HepG2 (cell line): ENCODE data around the gene MCF2L. TPM values are rescaled to one million over a fixed set of nuclear protein-coding genes. Genes with fewer than 3 reads are reported as not detected.

Experiments used
- DMTF1 ChIP-seq: sonication (generic); formaldehyde crosslinking; IDR thresholded peaks from 2 replicates; pipeline ENCODE4 v1.4.0; 2020; ENCODE audit warnings: mild to moderate bottlenecking, missing genetic modification reagents
- DRAP1 ChIP-seq: IDR thresholded peaks from 2 replicates; pipeline ENCODE4 v1.6.1; 2016; ENCODE audit warnings: missing genetic modification reagents, missing compliant biosample characterization
- EED ChIP-seq: sonication (generic); formaldehyde crosslinking; IDR thresholded peaks from 2 replicates; pipeline ENCODE4 v1.5.0; 2020; ENCODE audit warnings: mild to moderate bottlenecking, missing genetic modification reagents
- ELF4 ChIP-seq: sonication (generic); formaldehyde crosslinking; IDR thresholded peaks from 2 replicates; pipeline ENCODE4 v1.5.0; 2020; ENCODE audit warnings: missing genetic modification reagents, mild to moderate bottlenecking, moderate library complexity, borderline replicate concordance
- GATAD2A ChIP-seq: IDR thresholded peaks from 2 replicates; pipeline ENCODE4 v1.6.1; 2016
- MYNN ChIP-seq: sonication (generic); formaldehyde crosslinking; IDR thresholded peaks from 2 replicates; pipeline ENCODE4 v1.4.0; 2020; ENCODE audit warnings: mild to moderate bottlenecking, low read depth, missing genetic modification reagents
- NR2F6 ChIP-seq, 2 experiments: IDR thresholded peaks; 2 replicates each; pipeline ENCODE4 v1.6.1; 2016; ENCODE audit warnings: antibody characterized with exemption in 1 of 2, mild to moderate bottlenecking in 1 of 2
- PATZ1 ChIP-seq: sonication (generic); formaldehyde crosslinking; IDR thresholded peaks from 2 replicates; pipeline ENCODE4 v1.4.0; 2020; ENCODE audit warnings: missing genetic modification reagents
- REL ChIP-seq: sonication (generic); formaldehyde crosslinking; conservative IDR thresholded peaks from 2 replicates; pipeline ENCODE4 v1.8.0; 2022; ENCODE audit warnings: mild to moderate bottlenecking, missing genetic modification reagents, moderate library complexity
- SP5 ChIP-seq: IDR thresholded peaks from 2 replicates; pipeline ENCODE4 v1.6.1; 2016; ENCODE audit warnings: low read depth, borderline replicate concordance
- SRY ChIP-seq: sonication (generic); formaldehyde crosslinking; IDR thresholded peaks from 2 replicates; pipeline ENCODE4 v1.8.0; 2022; ENCODE audit warnings: mild to moderate bottlenecking, missing genetic modification reagents
- TFAP4 ChIP-seq: sonication (generic); IDR thresholded peaks from 2 replicates; pipeline ENCODE4 v1.6.1; 2016; ENCODE audit warnings: low read depth, borderline replicate concordance
- ZBTB42 ChIP-seq: sonication (generic); formaldehyde crosslinking; IDR thresholded peaks from 2 replicates; pipeline ENCODE4 v1.5.0; 2020; ENCODE audit warnings: mild to moderate bottlenecking, missing genetic modification reagents
- ZBTB49 ChIP-seq: sonication (generic); formaldehyde crosslinking; IDR thresholded peaks from 2 replicates; pipeline ENCODE4 v1.4.0; 2020; ENCODE audit warnings: missing genetic modification reagents, borderline replicate concordance
- ZHX1 ChIP-seq: sonication (generic); formaldehyde crosslinking; IDR thresholded peaks from 2 replicates; pipeline ENCODE4 v1.8.1; 2022; ENCODE audit warnings: low read depth, mild to moderate bottlenecking, missing genetic modification reagents
- ZNF282 ChIP-seq: fragments of 450-650 bp; IDR thresholded peaks from 2 replicates; pipeline ENCODE4 v1.6.1; 2018; ENCODE audit not compliant: partially characterized antibody
- ZNF382 ChIP-seq: sonication (generic); formaldehyde crosslinking; IDR thresholded peaks from 2 replicates; pipeline ENCODE4 v1.5.0; 2020; ENCODE audit warnings: missing genetic modification reagents, mild to moderate bottlenecking, borderline replicate concordance
- ZNF747 ChIP-seq: sonication (generic); formaldehyde crosslinking; IDR thresholded peaks from 2 replicates; pipeline ENCODE4 v1.8.1; 2023; ENCODE audit warnings: missing genetic modification reagents, mild to moderate bottlenecking, borderline replicate concordance
- polyA plus RNA-seq, 8 experiments: library from polyadenylated mRNA; depleted of rRNA in 3 of 8; stranded (reverse) in 7 of 8; unstranded in 1 of 8; fragments of >200 nt; fragmentation: Illumina TruSeq in 4 of 8; extraction: Trizol in 4 of 8; gene quantifications; 2 replicates each; pipeline versions ENCODE4 v1.2.1 to v1.2.3, GENCODE V29; 2011 to 2016; ENCODE audit warnings: low read depth in 4 of 8, missing spikeins in 1 of 8, mixed read lengths in 1 of 8; ENCODE audit not compliant: insufficient read depth in 1 of 8
- total RNA-seq, 5 experiments: library from RNA; depleted of rRNA; stranded (reverse); fragments of >200 nt; fragmentation: Illumina TruSeq; extraction: Trizol; gene quantifications; 2 replicates each; pipeline ENCODE4 v1.2.3, GENCODE V29; 2016; ENCODE audit warnings: low read depth in 1 of 5

The MCF2L gene
- total and polyA plus RNA-seq, 2 of the 13 experiments (the other 11 are each of a cell fraction or from before 2014, with no cell fraction given): 19.4 to 28.4 TPM

GRCh38 chr13:112942689-112943308 lies 26.2 kb upstream of the MCF2L start (continued):
- TF ChIP-seq ZNF747 (CRISPR knock-in tag): peak; percentile 45; the same call in 1 of the 2 replicates
- TF ChIP-seq ZBTB42 (CRISPR knock-in tag): no peak
- TF ChIP-seq NR2F6 (IDR thresholded peaks at IDR 0.05): no peak
- TF ChIP-seq NR2F6 (CRISPR knock-in tag; IDR thresholded peaks at IDR 0.05): peak; percentile 57
- no peak for TF ChIP-seq REL (CRISPR knock-in tag)
- no peak for TF ChIP-seq ZHX1 (CRISPR knock-in tag)
- no peak for TF ChIP-seq EED (CRISPR knock-in tag)
- TF ChIP-seq SRY (CRISPR knock-in tag): no peak
- TF ChIP-seq ZBTB49 (CRISPR knock-in tag): no peak
- TF ChIP-seq MYNN (CRISPR knock-in tag): no peak
- peak; percentile 82 for TF ChIP-seq GATAD2A
- TF ChIP-seq ELF4 (CRISPR knock-in tag): no peak
- peak; percentile 56 for TF ChIP-seq DRAP1 (CRISPR knock-in tag)
- TF ChIP-seq TFAP4: peak; percentile 68; the same call in 1 of the 2 replicates
- TF ChIP-seq ZNF382: no peak
- TF ChIP-seq ZNF282: no peak
- TF ChIP-seq DMTF1 (CRISPR knock-in tag): no peak
- TF ChIP-seq PATZ1 (CRISPR knock-in tag): peak; percentile 39; the same call in 1 of the 2 replicates
- peak; percentile 57; the same call in 1 of the 2 replicates for TF ChIP-seq SP5
